D721Med (cell line): Measurements from ENCODE around the gene LRRN4CL.

Experiments
- DNase-seq: peaks from one replicate; pipeline ENCODE4 v3.0.0; 2011; ENCODE audit warnings: low spot score; ENCODE audit not compliant: insufficient read length
- FAIRE-seq: peaks from 2 replicates; lab custom pipeline; 2011; peaks lifted over from hg19 to GRCh38; lab: Jason Lieb, UNC
- CTCF ChIP-seq: IDR thresholded peaks from 2 replicates; pipeline ENCODE4 v1.5.1; 2012; ENCODE audit warnings: mild to moderate bottlenecking, control low read depth; ENCODE audit not compliant: insufficient read depth; ENCODE audit errors: missing control alignments

LRRN4CL gene

GRCh38 chr11:62644220-62644619 is 45.1 kb downstream of the LRRN4CL start:
- no peak for TF ChIP-seq CTCF
- FAIRE-seq (no peak), DNase-seq (no peak)
